GM06990 (cell line): ENCODE data around the gene CA5A.

ENCODE experiments used
- DNase-seq: peaks from one replicate; pipeline ENCODE4 v3.0.0-alpha.2; 2011; ENCODE audit not compliant: insufficient read length; ENCODE audit errors: extremely low read depth
- H3K27me3 ChIP-seq: replicated peaks from 2 replicates; pipeline ENCODE4 v1.6.0; 2011; ENCODE audit warnings: low read length; ENCODE audit not compliant: control insufficient read depth, insufficient read depth
- H3K36me3 ChIP-seq: 2 replicates; pipeline ENCODE4 v1.5.1; 2011; ENCODE audit warnings: low read length; ENCODE audit not compliant: control insufficient read depth, insufficient read depth
- H3K4me3 ChIP-seq: replicated peaks from 2 replicates; pipeline ENCODE4 v1.5.1; 2011; ENCODE audit warnings: low read depth, mild to moderate bottlenecking, control low read depth, low read length
- CTCF ChIP-seq: IDR thresholded peaks from 2 replicates; pipeline ENCODE4 v1.5.1; 2011; ENCODE audit warnings: low read length, control low read depth, mild to moderate bottlenecking, inconsistent platforms; ENCODE audit not compliant: insufficient read depth, poor library complexity, severe bottlenecking

CA5A gene

GRCh38 chr16:87839542-87840270 is 96.6 kb downstream of the CA5A start:
- no peak for TF ChIP-seq CTCF
- peaks cover 57% of the 10 kb centered on the region for H3K36me3 ChIP-seq
- DNase-seq, result no peak
- H3K4me3 ChIP-seq, result no peak overlapping the region
- no peaks in the 10 kb centered on the region for H3K27me3 ChIP-seq

DNA sequence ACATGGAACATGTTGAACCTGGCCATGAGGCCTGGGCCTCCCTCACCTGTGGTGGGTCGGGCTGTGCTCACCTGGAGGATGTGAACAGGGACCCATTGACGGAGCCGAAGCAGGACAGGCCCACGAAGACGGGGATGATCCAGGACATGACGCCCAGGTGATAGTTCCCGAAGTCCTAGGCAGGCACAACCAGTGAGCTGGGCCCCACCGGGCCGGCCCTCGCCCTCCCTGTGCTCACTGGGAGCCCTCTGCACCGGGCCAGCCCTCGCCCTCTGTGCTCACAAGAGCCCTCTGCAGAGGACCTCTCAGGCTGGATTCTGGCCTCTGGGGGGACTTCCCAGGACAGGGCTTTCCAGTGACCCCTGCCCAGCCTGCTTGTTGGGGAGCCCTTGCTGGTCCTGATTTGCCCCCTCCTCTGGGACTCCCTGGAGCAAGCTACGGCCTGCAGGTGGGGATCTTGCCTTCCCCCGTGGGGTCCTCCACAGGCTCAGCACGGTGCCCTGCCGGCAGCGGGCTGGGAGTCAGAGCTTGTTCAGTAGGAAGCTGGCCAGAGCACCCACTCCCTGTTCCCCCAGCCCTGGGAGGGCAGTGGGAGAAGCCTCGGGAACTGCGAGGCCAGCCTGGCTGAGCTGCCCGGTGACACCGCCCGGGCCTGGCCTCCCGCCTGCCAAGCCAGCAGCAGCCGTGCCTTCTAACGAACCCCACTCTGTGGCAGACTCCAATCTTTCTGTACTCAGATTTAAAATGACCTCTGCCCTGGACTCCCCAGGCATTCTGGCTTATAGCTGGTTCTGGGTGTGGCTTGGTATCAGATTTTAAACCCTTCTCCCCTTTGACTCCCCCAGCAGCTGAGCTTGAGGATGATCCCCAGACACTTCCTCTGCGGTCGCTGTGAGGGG is 97.4 kb downstream of the CA5A start:
- TF ChIP-seq CTCF, result no peak
- Histone ChIP-seq H3K36me3 (peaks cover 56% of the 10 kb centered on the region), H3K27me3 (no peaks in the 10 kb centered on the region), H3K4me3 (no peak overlapping the region)
- no peak for DNase-seq
